HCT116 (cell line): ENCODE data around the gene HIGD1A. TPM values are rescaled to one million over a fixed set of nuclear protein-coding genes. Genes with fewer than 3 reads are reported as not detected.

Source experiments
- ATAC-seq: fragments of 200-7000 bp; cut with Tn5 transposase; 2 replicates; pipeline ENCODE4 v1.9.1; 2020; ENCODE audit warnings: mild to moderate bottlenecking, moderate library complexity
- BruUV-seq: library from RNA; stranded (reverse); fragments of 400-500 nt; replicated peaks from 2 replicates; lab custom pipeline; 2021; lab: Mats Ljungman, UMichigan
- CTCF ChIA-PET: fragments of 300-600 bp; sonication (Branson Sonifier 250); formaldehyde crosslinking; loops from one replicate; lab custom pipeline; 2021; ENCODE audit warnings: antibody characterized with exemption; lab: Charles Lee
- POLR2A ChIA-PET: fragments of 300-600, 350-600 bp; sonication (Branson Sonifier 250); formaldehyde crosslinking; loops from one replicate; lab custom pipeline; 2021; ENCODE audit warnings: antibody characterized with exemption; lab: Charles Lee
- RAD21 ChIA-PET, 2 experiments: fragments of 300-600 bp; sonication (Branson Sonifier 250); formaldehyde crosslinking; loops; one replicate each; lab custom pipeline; 2023; ENCODE audit warnings: low total read pairs in 2 of 2; ENCODE audit not compliant: uncharacterized antibody in 2 of 2, unreplicated experiment in 2 of 2, low non-redundant PET in 1 of 2; lab: Charles Lee
- DNase-seq: peaks from one replicate; pipeline ENCODE4 v3.0.0-alpha.2; 2010; ENCODE audit warnings: low read depth, low spot score
- H2AFZ ChIP-seq: fragments of 200-600 bp; shearing (Covaris generic), sonication (generic); 2 replicates; pipeline ENCODE4 v1.6.1; 2017; ENCODE audit warnings: low read depth, mixed run types, mixed read lengths, antibody characterized with exemption, low read length; ENCODE audit not compliant: poor library complexity, severe bottlenecking
- H3K27ac ChIP-seq: 2 replicates; pipeline ENCODE4 v1.5.1; 2012; ENCODE audit warnings: low read depth, low read length
- H3K27me3 ChIP-seq: fragments of 200-600 bp; sonication (generic); 2 replicates; pipeline ENCODE4 v1.6.1; 2016; ENCODE audit warnings: mixed run types, low read length, mixed read lengths; ENCODE audit not compliant: insufficient read depth
- H3K36me3 ChIP-seq, 2 experiments: fragments of 200-500 bp in 1 of 2; fragments of 200-600 bp in 1 of 2; sonication (Bioruptor generic) in 1 of 2; sonication (generic) in 1 of 2; 2 replicates each; pipeline versions ENCODE4 v1.5.1 to v1.6.1; 2014 to 2016; ENCODE audit warnings: low read length in 2 of 2, inconsistent platforms in 1 of 2, mixed read lengths in 1 of 2, mixed run types in 1 of 2; ENCODE audit not compliant: insufficient read depth in 2 of 2, control insufficient read depth in 1 of 2
- H3K4me1 ChIP-seq, 2 experiments: fragments of 200-600 bp in 1 of 2; sonication (generic) in 1 of 2; 2 replicates each; pipeline versions ENCODE4 v1.5.1 to v1.6.1; 2012 to 2017; ENCODE audit warnings: low read length in 2 of 2, inconsistent platforms in 1 of 2, mild to moderate bottlenecking in 1 of 2, mixed read lengths in 1 of 2, mixed run types in 1 of 2, moderate library complexity in 1 of 2; ENCODE audit not compliant: insufficient read depth in 2 of 2, control insufficient read depth in 1 of 2
- H3K4me2 ChIP-seq: fragments of 200-600 bp; sonication (generic); 2 replicates; pipeline ENCODE4 v1.6.1; 2017; ENCODE audit warnings: mixed run types, low read length, mixed read lengths
- H3K4me3 ChIP-seq, 2 experiments: fragments of 200-600 bp in 1 of 2; sonication (generic) in 1 of 2; replicated peaks in 1 of 2; 2 replicates each; pipeline ENCODE4 v1.5.1; 2011 to 2016; ENCODE audit warnings: low read length in 2 of 2, control low read depth in 1 of 2, low read depth in 1 of 2, mild to moderate bottlenecking in 1 of 2, mixed read lengths in 1 of 2, mixed run types in 1 of 2
- H3K79me2 ChIP-seq: fragments of 200-600 bp; sonication (generic); 2 replicates; pipeline ENCODE4 v1.6.1; 2017; ENCODE audit warnings: mild to moderate bottlenecking, mixed run types, low read length, moderate library complexity, mixed read lengths; ENCODE audit not compliant: insufficient read depth
- H3K9ac ChIP-seq: fragments of 200-600 bp; sonication (generic); 2 replicates; pipeline ENCODE4 v1.6.1; 2016; ENCODE audit warnings: low read length, mixed read lengths
- H3K9me2 ChIP-seq: fragments of 200-600 bp; sonication (generic), shearing (Covaris generic); 2 replicates; pipeline ENCODE4 v1.6.1; 2017; ENCODE audit warnings: mixed run types, mild to moderate bottlenecking, moderate library complexity; ENCODE audit not compliant: insufficient read depth
- H3K9me3 ChIP-seq, 2 experiments: fragments of 200-500 bp in 1 of 2; fragments of 200-600 bp in 1 of 2; sonication (Bioruptor generic) in 1 of 2; sonication (generic) in 1 of 2; 2 replicates each; pipeline ENCODE4 v1.6.1; 2014 to 2017; ENCODE audit warnings: low read length in 2 of 2, mixed read lengths in 2 of 2, inconsistent platforms in 1 of 2, low read depth in 1 of 2, mild to moderate bottlenecking in 1 of 2, mixed run types in 1 of 2, moderate library complexity in 1 of 2; ENCODE audit not compliant: control insufficient read depth in 1 of 2, insufficient read depth in 1 of 2
- H4K20me1 ChIP-seq: fragments of 200-600 bp; sonication (generic), shearing (Covaris generic); 2 replicates; pipeline ENCODE4 v1.6.1; 2017; ENCODE audit warnings: mixed run types, mild to moderate bottlenecking, moderate library complexity; ENCODE audit not compliant: insufficient read depth
- ATF3 ChIP-seq: IDR thresholded peaks from 2 replicates; pipeline ENCODE4 v1.6.1; 2012
- CBX3 ChIP-seq: IDR thresholded peaks from 2 replicates; pipeline ENCODE4 v1.6.1; 2012; ENCODE audit warnings: low read depth
- CEBPB ChIP-seq: IDR thresholded peaks from 2 replicates; pipeline ENCODE4 v1.6.1; 2012; ENCODE audit warnings: low read depth
- EGR1 ChIP-seq: IDR thresholded peaks from 2 replicates; pipeline ENCODE4 v1.6.1; 2012; ENCODE audit warnings: low read depth
- EZH2 ChIP-seq: fragments of 200-600 bp; sonication (generic); IDR thresholded peaks from 2 replicates; pipeline ENCODE4 v1.6.1; 2017; ENCODE audit warnings: antibody characterized with exemption, mixed run types
- FOSL1 ChIP-seq: IDR thresholded peaks from 2 replicates; pipeline ENCODE4 v1.6.1; 2012; ENCODE audit warnings: low read depth
- MAX ChIP-seq: IDR thresholded peaks from 2 replicates; pipeline ENCODE4 v1.6.1; 2012
- POLR2AphosphoS5 ChIP-seq: IDR thresholded peaks from 2 replicates; pipeline ENCODE4 v1.6.1; 2011; ENCODE audit warnings: mild to moderate bottlenecking, low read depth, low read length, moderate library complexity
- SP1 ChIP-seq: IDR thresholded peaks from 2 replicates; pipeline ENCODE4 v1.6.1; 2012; ENCODE audit warnings: low read depth
- YY1 ChIP-seq: IDR thresholded peaks from 2 replicates; pipeline ENCODE4 v1.6.1; 2011; ENCODE audit warnings: low read length, low read depth, moderate library complexity, mild to moderate bottlenecking; ENCODE audit not compliant: insufficient replicate concordance; ENCODE audit errors: extremely low read depth
- ZBTB33 ChIP-seq: IDR thresholded peaks from 2 replicates; pipeline ENCODE4 v1.6.1; 2011; ENCODE audit warnings: mild to moderate bottlenecking, low read length, moderate library complexity; ENCODE audit not compliant: insufficient replicate concordance; ENCODE audit errors: extremely low read depth
- ZNF274 ChIP-seq: fragments of 200-500 bp; sonication (Bioruptor generic); IDR thresholded peaks from 2 replicates; pipeline ENCODE4 v1.6.1; 2014; ENCODE audit warnings: mild to moderate bottlenecking, low read depth, low read length, inconsistent platforms
- intact Hi-C: fragments of 100-400 bp; cut with micrococcal nuclease; formaldehyde crosslinking; loops from 2 replicates; pipeline ENCODE4 v1.10.0; 2022
- total RNA-seq: library from RNA; stranded (reverse); gene quantifications from one replicate; pipeline ENCODE4 v1.2.1, GENCODE V29; 2021; ENCODE audit not compliant: unreplicated experiment

The HIGD1A gene
- total RNA-seq, 1 experiment from 2014 or later, result 71.2 TPM

GRCh38 chr3:42735615-42736014 lies 68.7 kb downstream of the HIGD1A start:
- Histone ChIP-seq H3K9me2 (no peaks in the 10 kb centered on the region), H3K4me2 (no peak overlapping the region), H3K9ac (no peak overlapping the region), H2AFZ (no peak overlapping the region), H3K4me1 (no peaks in the 10 kb centered on the region), H3K27ac (no peak overlapping the region), H3K4me3 (no peak overlapping the region), H4K20me1 (no peaks in the 10 kb centered on the region), H3K79me2 (no peaks in the 10 kb centered on the region), H3K36me3 (no peaks in the 10 kb centered on the region), H3K27me3 (no peaks in the 10 kb centered on the region), H3K9me3 (no peaks in the 10 kb centered on the region)
- ChIA-PET CTCF (interaction anchor here (1.2 kb wide), 1 partner anchor 9 kb away, joined by 5 read pairs; no protein-coding TSS in a partner anchor), RAD21 (no interaction called here), POLR2A (no interaction called here)
- intact Hi-C loops, result no loop called here
- no peak for ATAC-seq
- TF ChIP-seq FOSL1 (no peak), ATF3 (no peak), YY1 (no peak), ZNF274 (no peak), CBX3 (no peak)
- DNase-seq, result no peak
- BruUV-seq, result no TSS peak

- H3K9me2 ChIP-seq, result no peaks in the 10 kb centered on the region
- no peak overlapping the region for H3K9ac ChIP-seq
- no peak overlapping the region for H2AFZ ChIP-seq
- no peak for ATAC-seq
- no peaks in the 10 kb centered on the region for H3K27me3 ChIP-seq
- H3K4me3 ChIP-seq, result no peak overlapping the region
- DNase-seq, result no peak
- H3K4me1 ChIP-seq, result no peaks in the 10 kb centered on the region
- no peaks in the 10 kb centered on the region for H3K9me3 ChIP-seq
- TF ChIP-seq EZH2 (no peak), MAX (no peak), SP1 (no peak), POLR2AphosphoS5 (no peak), CEBPB (no peak), EGR1 (no peak), ZBTB33 (no peak)
- no peak overlapping the region for H3K27ac ChIP-seq
- ChIA-PET RAD21 (no interaction called here), POLR2A (no interaction called here), CTCF (interaction anchor here (1.2 kb wide), 1 partner anchor 10 kb away, joined by 5 read pairs; no protein-coding TSS in a partner anchor)
- H4K20me1 ChIP-seq, result no peaks in the 10 kb centered on the region
- H3K79me2 ChIP-seq, result no peaks in the 10 kb centered on the region
- no peaks in the 10 kb centered on the region for H3K36me3 ChIP-seq
- intact Hi-C loops, result no loop called here
- H3K4me2 ChIP-seq, result no peak overlapping the region
- no TSS peak for BruUV-seq
Observed at GRCh38 chr3:42735019-42735418, 69.3 kb downstream of the HIGD1A start.
